BJ (cell line): ENCODE measurements around the gene NF1. TPM values are rescaled to one million over a fixed set of nuclear protein-coding genes. Genes with fewer than 3 reads are reported as not detected.
"Not testable (repeated sequence)": the region's sequence is repeated elsewhere in the genome, so short reads cannot be mapped to it uniquely, and the experiment has no call there.

Source experiments
- CTCF ChIA-PET: fragments of 350-600 bp; formaldehyde crosslinking; extraction: SDS; loops from one replicate; lab custom pipeline; 2021; ENCODE audit warnings: antibody characterized with exemption, inconsistent platforms; lab: Yijun Ruan, JAX
- POLR2A ChIA-PET: fragments of 300-600 bp; sonication (Branson Sonifier 250); formaldehyde crosslinking; extraction: SDS; loops from one replicate; lab custom pipeline; 2021; ENCODE audit warnings: antibody characterized with exemption; lab: Charles Lee
- DNase-seq: peaks from one replicate; pipeline ENCODE4 v3.0.0-alpha.2; 2011; ENCODE audit warnings: low read depth
- H3K27me3 ChIP-seq: 2 replicates; pipeline ENCODE4 v1.6.0; 2011; ENCODE audit warnings: low read length; ENCODE audit not compliant: control insufficient read depth, insufficient read depth
- H3K36me3 ChIP-seq: 2 replicates; pipeline ENCODE4 v1.5.1; 2011; ENCODE audit warnings: low read length; ENCODE audit not compliant: control insufficient read depth, insufficient read depth
- H3K4me3 ChIP-seq: 2 replicates; pipeline ENCODE4 v1.5.1; 2011; ENCODE audit warnings: low read depth, mild to moderate bottlenecking, control low read depth, low read length
- CTCF ChIP-seq: IDR thresholded peaks from 2 replicates; pipeline ENCODE4 v1.5.1; 2011; ENCODE audit warnings: low read depth, mild to moderate bottlenecking, control low read depth, inconsistent platforms, low read length, moderate library complexity; ENCODE audit not compliant: insufficient read depth
- polyA minus RNA-seq: library from RNA; depleted of rRNA, polyadenylated mRNA; stranded (reverse); fragments of >200 nt; gene quantifications from 2 replicates; pipeline ENCODE4 v1.2.3, GENCODE V29; 2011; rRNA and poly(A)+ RNA removed
- polyA plus RNA-seq: library from polyadenylated mRNA; depleted of rRNA; stranded (reverse); fragments of >200 nt; gene quantifications from 2 replicates; pipeline ENCODE4 v1.2.3, GENCODE V29; 2011; rRNA removed

NF1 gene
- polyA plus RNA-seq (29.3 and 48.2 TPM in 2 replicates), polyA minus RNA-seq (108 and 115 TPM in 2 replicates)

DNA sequence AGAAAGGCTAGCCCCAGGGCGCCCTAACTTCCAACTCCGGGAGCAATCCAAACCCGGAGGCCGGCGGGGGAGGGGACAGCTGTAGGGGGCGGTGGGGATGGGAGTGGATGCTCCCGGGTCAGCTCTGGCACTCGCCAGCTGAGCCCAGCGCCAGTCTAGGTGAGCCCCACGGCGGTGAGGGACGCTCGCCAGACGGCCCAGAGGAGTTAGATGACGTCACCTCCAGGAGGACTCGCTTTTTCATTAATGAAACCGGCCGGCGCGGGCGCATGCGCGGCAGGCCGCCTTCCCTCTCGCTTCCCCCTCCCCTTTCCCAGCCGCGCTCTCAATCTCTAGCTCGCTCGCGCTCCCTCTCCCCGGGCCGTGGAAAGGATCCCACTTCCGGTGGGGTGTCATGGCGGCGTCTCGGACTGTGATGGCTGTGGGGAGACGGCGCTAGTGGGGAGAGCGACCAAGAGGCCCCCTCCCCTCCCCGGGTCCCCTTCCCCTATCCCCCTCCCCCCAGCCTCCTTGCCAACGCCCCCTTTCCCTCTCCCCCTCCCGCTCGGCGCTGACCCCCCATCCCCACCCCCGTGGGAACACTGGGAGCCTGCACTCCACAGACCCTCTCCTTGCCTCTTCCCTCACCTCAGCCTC, at the start of gene NF1:
Gene NF1 (plus strand): TSS at position 378 of the 636 bp plus-strand sequence. CDS start 333 bp downstream, outside the sequence.
- Histone ChIP-seq H3K4me3 (peak within 1 kb of the TSS; percentile 99), H3K36me3 (no peaks in the 10 kb centered on the region), H3K27me3 (no peaks in the 10 kb centered on the region)
- peak; percentile 73 for DNase-seq
- no peak for TF ChIP-seq CTCF
- POLR2A ChIA-PET, result no interaction called here
- CTCF ChIA-PET, result interaction anchor here (1.0 to 1.2 kb wide), 2 partner anchors 9 to 28 kb away, joined by 3 to 5 read pairs; no protein-coding TSS in a partner anchor

- DNase-seq, H3K4me3 ChIP-seq, H3K36me3 ChIP-seq, POLR2A ChIA-PET, H3K27me3 ChIP-seq: not testable (repeated sequence)
- CTCF ChIA-PET, result interaction anchor here (0.9 to 1.1 kb wide), 2 partner anchors 18 to 22 kb away, joined by 3 read pairs; no protein-coding TSS in a partner anchor
Measured at GRCh38 chr17:31046856-31047425, 47.8 kb upstream of the NF1 start.

DNA sequence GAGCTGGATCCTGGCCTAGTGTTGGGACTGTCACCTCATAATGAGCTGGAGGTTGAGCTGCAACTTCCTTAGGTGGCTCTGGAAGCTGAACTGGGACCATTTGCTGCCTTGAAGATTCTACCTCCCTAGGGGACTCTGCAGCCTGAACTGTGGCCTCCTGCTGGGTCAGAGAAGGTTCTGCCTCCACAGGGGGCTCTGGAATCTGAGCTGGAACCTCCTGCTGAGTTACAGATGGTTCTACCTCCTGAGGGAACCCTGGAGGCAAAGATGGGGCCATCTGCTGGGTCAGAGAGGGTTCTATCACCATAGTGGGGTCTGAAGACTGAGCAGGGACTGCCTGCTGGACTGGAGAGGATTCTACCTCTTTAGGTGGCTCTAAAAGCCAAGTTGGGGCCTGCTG, 46.6 kb upstream of the NF1 start:
- POLR2A ChIA-PET, result no interaction called here
- no peak for DNase-seq
- no peaks in the 10 kb centered on the region for H3K27me3 ChIP-seq
- CTCF ChIA-PET, result interaction anchor here (0.9 to 1.1 kb wide), 2 partner anchors 17 to 24 kb away, joined by 3 read pairs; no protein-coding TSS in a partner anchor
- no peak for TF ChIP-seq CTCF
- H3K36me3 ChIP-seq, result no peaks in the 10 kb centered on the region
- no peak overlapping the region for H3K4me3 ChIP-seq

DNA sequence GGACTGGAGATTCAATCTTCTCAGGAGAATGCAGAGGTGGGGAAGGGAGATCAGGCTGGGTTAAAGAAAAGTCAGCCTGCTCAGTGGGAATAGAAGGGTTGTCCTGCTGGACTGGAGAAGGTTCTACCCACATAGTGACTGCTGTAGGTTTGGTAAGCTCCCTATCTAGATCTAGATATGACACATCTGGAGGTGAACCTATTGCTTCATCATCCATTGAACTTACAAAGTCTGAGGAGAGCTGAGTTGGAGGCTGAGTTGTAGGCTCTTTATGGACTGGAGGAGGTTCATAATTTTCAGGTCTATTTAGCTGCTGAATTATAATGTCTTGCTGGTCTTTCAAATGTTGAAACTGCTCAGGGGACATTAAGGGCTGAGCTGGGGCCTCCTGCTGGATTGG, 46.0 kb upstream of the NF1 start:
- CTCF ChIA-PET, result no interaction called here
- no peaks in the 10 kb centered on the region for H3K36me3 ChIP-seq
- no peak for TF ChIP-seq CTCF
- no peak for DNase-seq
- H3K4me3 ChIP-seq, result no peak overlapping the region
- H3K27me3 ChIP-seq, result no peaks in the 10 kb centered on the region
- POLR2A ChIA-PET, result interaction anchor here (0.6 kb wide), 1 partner anchor 121 kb away, joined by 3 read pairs; no protein-coding TSS in a partner anchor

- POLR2A ChIA-PET, result no interaction called here
- CTCF ChIA-PET, result interaction anchor here (1.0 to 1.6 kb wide), 2 partner anchors 10 to 17 kb away, joined by 3 to 10 read pairs; no protein-coding TSS in a partner anchor
- H3K36me3 ChIP-seq, result no peaks in the 10 kb centered on the region
- H3K4me3 ChIP-seq, result no peak overlapping the region
- no peak for TF ChIP-seq CTCF
- DNase-seq, result no peak
- H3K27me3 ChIP-seq, result no peaks in the 10 kb centered on the region
Measured at GRCh38 chr17:31050948-31051347, 43.8 kb upstream of the NF1 start.
